ENCODE measurements around the gene USH2A. TPM values are rescaled to one million over a fixed set of nuclear protein-coding genes. Genes with fewer than 3 reads are reported as not detected.

The USH2A gene
- total RNA-seq, 4 donors from 2014 or later: 0.03 to 0.25 TPM; not detected in 2

- WGBS, 2 donors: 90 to 93% methylated on average over 4 of the region's 4 CpGs
- H3K4me3 ChIP-seq (ENCODE audit: low read depth, poor library complexity, severe bottlenecking): no peak overlapping the region
- intact Hi-C loops (cut with DNase I; ENCODE audit: low total_unique reads): no loop called here
- TF ChIP-seq POLR2A (IDR thresholded peaks at IDR 0.05) (no peak), CTCF (IDR thresholded peaks at IDR 0.05) (no peak)
- no peak for DNase-seq (ENCODE audit: low spot score in 2 of 2)
These were observed 832.3 kb downstream of the USH2A start for GRCh38 chr1:215590779-215591491.

GRCh38 chr1:215589650-215590435 is 833.4 kb downstream of the USH2A start:
- intact Hi-C loops (cut with DNase I; ENCODE audit: low total_unique reads): no loop called here
- no peak for TF ChIP-seq POLR2A (IDR thresholded peaks at IDR 0.05)
- no peak for TF ChIP-seq CTCF (IDR thresholded peaks at IDR 0.05)
- 87 to 88% methylated on average over 4 of the region's 4 CpGs for WGBS, 2 donors
- no peak for DNase-seq (ENCODE audit: low spot score in 2 of 2)
- no peak overlapping the region for H3K4me3 ChIP-seq (ENCODE audit: low read depth, poor library complexity, severe bottlenecking)

GRCh38 chr1:215584389-215584788 is 838.9 kb downstream of the USH2A start:
- WGBS, 2 donors: 83 to 97% methylated on average over 1 of the region's 1 CpG
- DNase-seq (ENCODE audit: low spot score in 2 of 2): no peak
- no peak overlapping the region for H3K4me3 ChIP-seq (ENCODE audit: low read depth, poor library complexity, severe bottlenecking)
- intact Hi-C loops (cut with DNase I; ENCODE audit: low total_unique reads): no loop called here
- TF ChIP-seq POLR2A (IDR thresholded peaks at IDR 0.05): no peak

GRCh38 chr1:215583185-215583749 is 840.0 kb downstream of the USH2A start:
- TF ChIP-seq CTCF (IDR thresholded peaks at IDR 0.05) (no peak), POLR2A (IDR thresholded peaks at IDR 0.05) (no peak)
- WGBS, 2 donors: 65 to 80% methylated on average over 5 of the region's 5 CpGs
- DNase-seq (ENCODE audit: low spot score in 2 of 2): no peak

GRCh38 chr1:215581896-215582295 is 841.4 kb downstream of the USH2A start:
- no peak for DNase-seq (ENCODE audit: low spot score in 2 of 2)
- H3K4me3 ChIP-seq (ENCODE audit: low read depth, poor library complexity, severe bottlenecking): no peak overlapping the region
- 86 to 90% methylated on average over 2 of the region's 2 CpGs for WGBS, 2 donors
- TF ChIP-seq CTCF (IDR thresholded peaks at IDR 0.05) (no peak), POLR2A (IDR thresholded peaks at IDR 0.05) (no peak)
- intact Hi-C loops (cut with DNase I; ENCODE audit: low total_unique reads): no loop called here

More at GRCh38 chr1:215583185-215583749, 840.0 kb downstream of the USH2A start:
- no peak overlapping the region for H3K4me3 ChIP-seq (ENCODE audit: low read depth, poor library complexity, severe bottlenecking)
- intact Hi-C loops (cut with DNase I; ENCODE audit: low total_unique reads): no loop called here

Data from lower leg skin (tissue), 4 donors.